HK-2 (cell line): ENCODE data around the gene NEGR1.

Experiments
- DNase-seq: peaks from one replicate; pipeline ENCODE4 v3.0.0-alpha.2; 2018; ENCODE audit not compliant: unreplicated experiment

The NEGR1 gene

GRCh38 chr1:72034827-72035226, 247.5 kb downstream of the NEGR1 start:
- no peak for DNase-seq

- no peak for DNase-seq
These were observed 259.0 kb downstream of the NEGR1 start for GRCh38 chr1:72023063-72023930.

DNA sequence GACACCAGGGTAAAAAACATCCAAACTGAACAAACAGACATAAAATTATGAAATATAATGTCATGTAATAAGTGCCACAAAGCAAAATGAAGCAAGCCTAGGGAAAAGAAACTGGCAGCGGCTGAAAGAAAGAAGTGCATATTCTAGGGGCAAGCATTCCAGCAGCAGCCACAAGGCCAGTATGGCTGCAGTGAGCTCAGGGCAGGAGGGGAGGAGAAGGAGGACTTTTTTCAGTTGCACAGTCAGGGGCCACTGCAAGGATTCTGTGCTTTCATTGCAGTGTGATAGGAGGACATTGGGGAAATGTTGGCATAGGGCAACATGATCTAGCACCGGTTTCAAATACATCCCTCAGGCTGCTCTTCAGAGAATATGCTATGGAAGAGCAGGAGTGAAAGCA, 263.8 kb downstream of the NEGR1 start:
- DNase-seq = no peak

- DNase-seq = no peak
These were observed 267.3 kb downstream of the NEGR1 start for GRCh38 chr1:72015006-72015405.

DNA sequence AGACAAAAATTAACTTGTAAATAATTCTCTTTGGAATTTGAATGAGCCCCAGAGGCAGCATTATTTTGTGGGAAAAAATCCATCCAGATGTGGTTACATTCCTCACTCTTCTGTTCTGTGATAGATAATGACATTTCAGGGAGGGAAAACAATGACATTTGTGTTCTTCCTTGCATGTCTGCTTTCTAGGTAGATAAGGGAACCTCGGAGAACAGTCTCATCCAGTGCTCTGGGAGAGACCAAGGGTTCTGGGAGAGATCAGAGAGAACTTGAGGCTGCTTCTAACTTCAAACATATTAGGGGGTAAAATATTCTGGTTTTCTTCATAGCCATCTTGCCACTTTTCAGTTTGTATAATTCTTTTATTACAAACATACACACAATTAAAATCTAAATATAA, 269.2 kb downstream of the NEGR1 start:
- DNase-seq = no peak

GRCh38 chr1:72011721-72012120, 270.6 kb downstream of the NEGR1 start:
- no peak for DNase-seq

- no peak for DNase-seq
These were observed 272.3 kb downstream of the NEGR1 start for GRCh38 chr1:72010094-72010431.

DNA sequence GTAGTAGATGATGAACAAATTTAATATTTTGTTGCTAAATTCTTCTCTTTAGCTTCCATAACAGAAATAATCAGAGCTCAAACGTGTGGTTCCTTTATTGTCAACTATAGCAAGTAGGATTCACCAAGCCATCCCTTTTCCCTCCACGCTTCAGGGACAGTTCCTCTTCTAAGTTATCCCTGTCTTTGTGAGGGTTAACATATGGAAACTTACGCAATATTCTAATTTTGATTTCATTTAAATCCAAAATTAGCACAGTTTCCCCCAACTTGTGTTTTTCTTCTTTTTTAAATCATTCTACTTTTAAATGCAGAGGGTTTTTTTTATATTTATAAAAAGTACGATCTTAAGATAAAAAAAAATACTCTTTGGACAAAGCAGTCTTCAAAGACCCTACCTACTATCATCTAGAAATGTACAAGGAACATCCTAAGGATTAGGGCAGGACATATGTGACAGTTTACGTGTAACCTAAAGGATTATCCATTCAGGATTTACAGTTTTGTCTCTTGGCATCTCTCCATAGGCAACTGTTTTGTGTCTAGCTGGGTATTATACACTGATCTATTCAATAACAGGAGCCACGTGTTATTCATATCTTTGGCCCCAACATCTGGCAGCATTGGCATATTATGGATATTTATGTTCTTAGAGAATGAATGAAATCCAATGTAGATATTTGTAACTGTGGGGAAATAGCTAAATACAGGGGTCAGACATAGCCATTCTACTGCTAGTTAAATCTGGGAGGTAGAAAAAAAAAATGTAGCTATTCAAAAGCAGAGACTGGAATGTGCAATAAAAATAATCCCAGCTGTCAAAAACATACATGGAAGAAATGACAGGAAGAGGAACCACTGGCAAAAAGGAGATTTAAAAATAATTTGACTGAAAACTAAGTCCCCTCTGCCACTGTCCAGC, 272.9 kb downstream of the NEGR1 start:
- DNase-seq = no peak

DNA sequence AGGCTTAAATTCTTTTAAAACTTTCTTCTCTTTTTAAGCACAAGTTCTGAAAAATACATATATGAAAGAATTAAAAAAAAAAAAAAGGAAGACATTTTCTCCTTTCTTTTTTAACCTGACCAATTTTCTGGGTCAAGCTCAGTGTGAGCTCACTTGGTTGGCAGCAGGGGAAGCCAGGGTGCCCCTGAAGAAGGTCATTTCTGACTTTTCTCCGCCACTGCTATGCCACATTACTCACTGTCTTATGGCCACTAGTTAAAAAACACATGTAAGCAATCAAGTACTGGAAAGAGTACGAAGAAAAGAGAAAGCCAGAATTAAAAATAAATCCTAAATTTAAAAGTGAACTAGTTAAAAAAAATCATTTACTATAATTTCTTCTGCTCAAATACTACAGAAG, 275.0 kb downstream of the NEGR1 start:
- no peak for DNase-seq

GRCh38 chr1:72006092-72006491, 276.2 kb downstream of the NEGR1 start:
- no peak for DNase-seq

DNA sequence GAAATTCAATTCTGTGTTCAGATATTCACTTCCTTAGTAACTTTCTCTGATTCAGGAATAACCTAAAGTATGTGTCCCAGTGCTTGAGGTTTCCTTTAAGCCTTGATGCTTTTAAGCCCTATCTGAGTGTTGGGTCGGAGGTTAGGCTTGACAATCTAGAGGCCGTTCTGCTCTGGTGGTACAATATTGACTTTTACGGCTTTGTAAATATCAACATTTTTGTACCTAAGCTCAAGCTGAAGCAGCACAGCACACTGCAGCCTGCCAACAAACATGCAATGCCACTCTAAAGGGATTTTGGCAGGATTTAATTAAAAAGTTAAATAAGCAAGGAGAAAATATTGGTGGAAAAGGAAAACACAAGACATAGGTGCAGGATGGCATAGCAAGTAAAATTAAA, 279.2 kb downstream of the NEGR1 start:
- no peak for DNase-seq

- DNase-seq = no peak
These were observed 281.5 kb downstream of the NEGR1 start for GRCh38 chr1:72000809-72001208.

GRCh38 chr1:71994646-71995045, 287.7 kb downstream of the NEGR1 start:
- DNase-seq = no peak

- DNase-seq = no peak
These were observed 295.2 kb downstream of the NEGR1 start for GRCh38 chr1:71987181-71987580.

DNA sequence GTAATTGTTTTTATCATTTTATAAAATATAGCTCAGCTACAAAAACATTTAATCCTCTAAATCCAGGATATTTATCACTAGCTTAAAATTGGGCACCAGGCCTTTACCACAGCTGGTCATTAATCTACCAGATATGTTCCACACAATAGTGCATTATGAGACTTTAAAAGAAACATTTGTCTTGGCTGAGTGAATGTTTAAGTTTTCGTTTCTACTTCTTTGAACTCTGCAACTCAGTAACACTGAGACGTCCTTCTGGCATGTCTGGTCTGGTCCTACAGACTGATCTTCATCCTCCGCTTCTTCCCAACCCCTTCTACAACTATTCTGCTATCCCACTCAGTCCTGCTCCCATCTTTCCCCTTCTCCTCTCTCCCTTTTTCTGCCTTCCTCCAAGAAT, 296.2 kb downstream of the NEGR1 start:
- no peak for DNase-seq

DNA sequence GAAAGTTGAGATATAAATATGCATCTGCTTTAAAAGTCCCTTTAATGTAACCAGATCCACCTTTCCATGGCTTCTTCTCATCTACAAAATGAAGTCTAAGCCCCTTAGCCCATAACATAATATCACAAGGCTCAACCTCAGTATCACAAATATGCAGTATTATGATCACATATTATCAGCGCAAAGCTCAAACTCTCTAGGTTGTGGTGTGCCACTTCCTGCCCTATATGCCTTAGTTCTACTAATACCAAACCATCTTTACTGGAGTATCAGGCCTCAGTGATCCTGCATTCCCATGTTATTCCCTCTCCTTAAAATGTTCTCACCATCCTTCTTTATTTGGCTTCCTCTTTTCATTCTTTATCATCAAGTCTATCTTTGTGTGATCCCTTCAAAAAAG, 301.8 kb downstream of the NEGR1 start:
- DNase-seq = no peak

- DNase-seq = no peak
These were observed 302.5 kb downstream of the NEGR1 start for GRCh38 chr1:71979882-71980281.

DNA sequence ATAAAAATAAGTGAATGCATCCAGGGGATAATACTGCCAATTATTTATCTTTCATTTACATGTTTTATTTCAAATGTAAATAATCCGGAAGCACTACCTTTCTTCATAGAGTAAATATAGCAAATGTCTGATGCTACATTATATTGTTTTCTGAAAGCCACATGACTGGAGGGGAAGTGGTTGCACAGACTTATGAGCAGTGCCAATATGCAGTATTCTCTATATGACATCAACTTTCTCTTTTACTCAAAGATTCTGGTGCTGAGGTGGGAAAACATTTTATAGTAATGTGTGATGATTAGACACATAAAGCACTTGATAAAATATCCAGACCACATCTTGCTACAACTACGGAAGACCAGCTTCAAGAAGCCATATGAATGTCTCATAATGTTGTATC, 314.7 kb downstream of the NEGR1 start:
- no peak for DNase-seq

GRCh38 chr1:71964188-71964587, 318.2 kb downstream of the NEGR1 start:
- peak; percentile 7 for DNase-seq

- DNase-seq = no peak
These were observed 325.6 kb downstream of the NEGR1 start for GRCh38 chr1:71956613-71957285.

GRCh38 chr1:71950579-71950978, 331.8 kb downstream of the NEGR1 start:
- no peak for DNase-seq

- no peak for DNase-seq
These were observed 332.7 kb downstream of the NEGR1 start for GRCh38 chr1:71949681-71950080.
